Ovary (tissue), 9 donors: ENCODE data around the gene MED12. TPM values are rescaled to one million over a fixed set of nuclear protein-coding genes. Genes with fewer than 3 reads are reported as not detected.

ENCODE experiments used
- DNase-seq, 5 donors: peaks; one replicate each; pipeline ENCODE4 v3.0.0-alpha.2; 2019 to 2020
- H3K27ac ChIP-seq, 2 donors: fragments of 200-600 bp; one replicate each; pipeline versions ENCODE4 v1.5.1 to v1.8.0; 2019 to 2022
- H3K27me3 ChIP-seq: fragments of 200-600 bp; one replicate; pipeline ENCODE4 v1.8.0; 2022
- H3K36me3 ChIP-seq: fragments of 200-600 bp; sonication (generic); one replicate; pipeline ENCODE4 v1.5.1; 2019
- H3K4me1 ChIP-seq: one replicate; pipeline ENCODE4 v1.8.1; 2013; ENCODE audit warnings: mild to moderate bottlenecking, moderate library complexity; ENCODE audit not compliant: insufficient read depth
- H3K4me3 ChIP-seq: fragments of 200-600 bp; sonication (generic); one replicate; pipeline ENCODE4 v1.5.1; 2017
- H3K9me3 ChIP-seq, 2 donors: fragments of 200-600 bp in 1 of 2; sonication (generic) in 1 of 2; one replicate each; pipeline versions ENCODE4 v1.5.1 to v1.8.1; 2013 to 2019; ENCODE audit warnings: mild to moderate bottlenecking in 1 of 2, moderate library complexity in 1 of 2
- CTCF ChIP-seq, 3 donors: fragments of 450-650 bp in 2 of 3; fragments of 200-600 bp in 1 of 3; IDR thresholded peaks; one replicate each; pipeline versions ENCODE4 v1.5.1 to v1.8.0; 2016 to 2022; ENCODE audit warnings: antibody characterized with exemption in 3 of 3, mild to moderate bottlenecking in 1 of 3
- EP300 ChIP-seq: sonication (generic); formaldehyde crosslinking; IDR thresholded peaks from one replicate; pipeline ENCODE4 v1.6.1; 2017; ENCODE audit warnings: antibody characterized with exemption
- POLR2A ChIP-seq: fragments of 450-650 bp; IDR thresholded peaks from one replicate; pipeline ENCODE4 v1.6.1; 2017; ENCODE audit warnings: antibody characterized with exemption, mild to moderate bottlenecking, moderate library complexity
- WGBS, 3 donors: extraction: QIAGEN DNeasy Blood & Tissue Kit in 1 of 3; methylation state at CpG; one replicate each; pipeline versions ENCODE4 v1.1.5 to v1.1.7; 2013 to 2017; 5-methylcytosine and 5-hydroxymethylcytosine counted together
- intact Hi-C, 4 donors: fragments of 100-400 bp; cut with DNase I; formaldehyde crosslinking; loops; one replicate each; pipeline versions ENCODE4 v1.11.0 to v1.15.1; 2022 to 2023
- polyA plus RNA-seq, 2 donors: library from polyadenylated mRNA; stranded (reverse); fragments of 200-250 nt in 1 of 2; fragments of 350-450 nt in 1 of 2; fragmentation: Illumina TruSeq in 1 of 2; extraction: RNeasy Lipid Tissue Mini Kit (QIAGEN cat#74804) in 1 of 2; gene quantifications; one replicate each; pipeline ENCODE4 v1.2.3, GENCODE V29; 2013 to 2014
- total RNA-seq, 7 donors: library from RNA; depleted of rRNA in 2 of 7; stranded (reverse); fragments of >200 nt in 2 of 7; fragmentation: NEBNext Ultra II Directional in 3 of 7; extraction: Animal tissue kit (Norgen Biotek cat#: 25700) in 3 of 7; gene quantifications; one replicate each; pipeline versions ENCODE4 v1.1.0 to v1.2.4, GENCODE V29; 2016 to 2023
- donor health status: DM: no; HTN: no; CAD: no; lungs with moderate emphysema.
- donor health status: DM: no; HTN: no; CAD: no.
- donor health status: Bipolar disorder and iron deficiency.
- donor health status: DM: yes; HTN: yes; CAD: no.
- donor health status: DM: no; HTN: no; CAD: no.
- donor health status: DM: yes; HTN: yes; CAD: no.

MED12 gene
- total and polyA plus RNA-seq, 9 donors, result 27.8 to 68.4 (median 52.2) TPM

- DNase-seq, result no peak
- 46 to 55% (median 53%) methylated on average over 9 of the region's 9 CpGs for WGBS, 3 donors
- H3K4me1 ChIP-seq, result no peaks in the 10 kb centered on the region
- no peak overlapping the region for H3K27ac ChIP-seq
- intact Hi-C loops, result no loop called here
- no peak overlapping the region for H3K4me3 ChIP-seq
- no peak for TF ChIP-seq EP300
- no peak for TF ChIP-seq POLR2A
- no peak for TF ChIP-seq CTCF (IDR thresholded peaks at IDR 0.05)
- no peaks in the 10 kb centered on the region for H3K36me3 ChIP-seq
- H3K9me3 ChIP-seq, result no peaks in the 10 kb centered on the region
- no peaks in the 10 kb centered on the region for H3K27me3 ChIP-seq
These were observed 10.5 kb upstream of the MED12 start for GRCh38 chrX:71107762-71108360.

- Histone ChIP-seq H3K4me1 (no peaks in the 10 kb centered on the region), H3K36me3 (no peaks in the 10 kb centered on the region), H3K27me3 (no peaks in the 10 kb centered on the region), H3K27ac (no peak overlapping the region), H3K9me3 (no peaks in the 10 kb centered on the region), H3K4me3 (no peak overlapping the region)
- 81 to 86% (median 82%) methylated on average over 6 of the region's 6 CpGs for WGBS, 3 donors
- intact Hi-C loops, result no loop called here
- no peak for DNase-seq
- TF ChIP-seq CTCF (IDR thresholded peaks at IDR 0.05), result no peak
- no peak for TF ChIP-seq POLR2A
- no peak for TF ChIP-seq EP300
These were observed 9.3 kb upstream of the MED12 start for GRCh38 chrX:71109051-71109450.

- H3K9me3 ChIP-seq, result no peaks in the 10 kb centered on the region
- 53 to 63% (median 63%) methylated on average over 8 of the region's 8 CpGs for WGBS, 3 donors
- no peak within 1 kb of the TSS for H3K27ac ChIP-seq
- H3K36me3 ChIP-seq, result no peaks in the 10 kb centered on the region
- no peak for DNase-seq
- H3K4me3 ChIP-seq, result no peak within 1 kb of the TSS
- H3K27me3 ChIP-seq, result no peaks in the 10 kb centered on the region
- TF ChIP-seq POLR2A (no peak), CTCF (IDR thresholded peaks at IDR 0.05) (no peak), EP300 (no peak)
- H3K4me1 ChIP-seq, result no peaks in the 10 kb centered on the region
- intact Hi-C loops, result no loop called here
These were observed 7.1 kb upstream of the MED12 start, which contains the start of gene IL2RG for GRCh38 chrX:71111141-71111843. Gene IL2RG, minus strand, starts transcription at chrX:71111577. Its CDS starts 38 bp downstream, at chrX:71111539.

- Histone ChIP-seq H3K4me3 (no peak overlapping the region), H3K36me3 (no peaks in the 10 kb centered on the region), H3K9me3 (no peaks in the 10 kb centered on the region), H3K27ac (no peak overlapping the region), H3K27me3 (no peaks in the 10 kb centered on the region), H3K4me1 (no peaks in the 10 kb centered on the region)
- 53 to 67% (median 56%) methylated on average over 5 of the region's 5 CpGs for WGBS, 3 donors
- no peak for TF ChIP-seq CTCF (IDR thresholded peaks at IDR 0.05)
- no peak for TF ChIP-seq POLR2A
- TF ChIP-seq EP300, result no peak
- intact Hi-C loops, result no loop called here
- DNase-seq, result no peak
These were observed 6.4 kb upstream of the MED12 start for GRCh38 chrX:71111921-71112431.
